ENCODE results near the gene SRXN1.
"Not testable (repeated sequence)": the region's sequence is repeated elsewhere in the genome, so short reads cannot be mapped to it uniquely, and the experiment has no call there.

The SRXN1 gene

DNA sequence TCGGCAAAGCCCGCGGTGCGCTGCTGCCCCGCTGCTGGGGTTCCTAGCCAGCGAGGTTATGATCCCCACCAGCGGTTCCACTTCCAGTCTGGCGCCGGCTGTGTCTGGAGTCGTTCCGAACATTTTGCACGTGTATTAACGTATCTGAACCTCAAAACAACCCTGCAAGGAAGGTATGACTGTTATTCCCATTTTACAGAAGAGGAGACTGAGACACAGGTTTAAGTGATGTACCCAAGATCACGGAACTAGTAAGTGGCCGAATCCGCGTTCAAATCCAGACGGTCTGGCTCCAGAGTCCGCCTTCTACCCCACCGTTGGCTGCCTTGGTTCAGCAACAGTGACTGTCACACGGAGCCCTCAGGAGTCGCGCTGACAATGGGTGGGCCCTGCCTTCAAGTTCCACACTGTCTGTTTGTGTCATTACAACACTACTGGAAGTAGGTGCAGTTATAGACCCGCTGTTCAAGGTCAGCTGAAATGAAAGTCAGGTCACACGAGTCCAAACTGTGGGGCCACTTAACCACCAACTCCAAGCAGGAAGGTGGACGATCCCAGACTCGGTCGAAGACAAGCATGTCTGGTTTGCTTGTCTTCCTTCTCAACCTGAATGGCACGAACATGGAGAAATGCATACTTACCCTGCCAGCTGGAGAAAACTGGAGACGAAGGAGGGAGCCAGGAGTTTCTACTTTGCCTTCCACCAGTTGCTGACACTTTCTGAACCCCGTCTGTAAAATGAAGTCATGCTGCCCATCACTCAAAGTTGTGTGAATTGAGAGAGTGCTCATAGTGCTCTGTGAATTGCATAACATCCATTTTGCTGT is 803 bp upstream of the SRXN1 start:
- DNase-seq: no peak

DNA sequence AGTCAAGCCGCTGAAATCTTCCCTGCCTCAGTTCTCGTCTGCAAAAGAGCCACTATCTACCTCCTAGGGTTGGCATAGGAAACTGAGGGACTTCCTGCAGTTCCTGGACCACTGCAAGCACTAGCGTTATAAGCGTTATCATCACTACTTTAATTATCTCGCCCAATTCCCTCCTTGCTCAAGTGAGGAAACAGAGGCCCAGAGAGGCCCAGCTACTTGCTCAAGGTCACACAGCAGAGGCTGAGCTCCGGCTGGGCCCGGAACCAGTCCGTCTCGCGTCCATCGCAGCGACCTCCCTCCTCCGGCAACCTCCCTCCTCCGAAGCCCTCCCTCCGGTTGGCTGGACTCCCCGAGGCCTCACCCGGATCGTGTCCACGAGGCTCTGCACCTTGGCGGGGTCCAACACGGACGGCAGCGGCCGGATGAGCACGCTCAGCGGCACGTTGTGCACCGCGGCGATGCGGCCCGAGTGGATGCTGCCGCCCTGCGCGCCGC is 338 bp downstream of the SRXN1 start:
- DNase-seq: no peak

DNA sequence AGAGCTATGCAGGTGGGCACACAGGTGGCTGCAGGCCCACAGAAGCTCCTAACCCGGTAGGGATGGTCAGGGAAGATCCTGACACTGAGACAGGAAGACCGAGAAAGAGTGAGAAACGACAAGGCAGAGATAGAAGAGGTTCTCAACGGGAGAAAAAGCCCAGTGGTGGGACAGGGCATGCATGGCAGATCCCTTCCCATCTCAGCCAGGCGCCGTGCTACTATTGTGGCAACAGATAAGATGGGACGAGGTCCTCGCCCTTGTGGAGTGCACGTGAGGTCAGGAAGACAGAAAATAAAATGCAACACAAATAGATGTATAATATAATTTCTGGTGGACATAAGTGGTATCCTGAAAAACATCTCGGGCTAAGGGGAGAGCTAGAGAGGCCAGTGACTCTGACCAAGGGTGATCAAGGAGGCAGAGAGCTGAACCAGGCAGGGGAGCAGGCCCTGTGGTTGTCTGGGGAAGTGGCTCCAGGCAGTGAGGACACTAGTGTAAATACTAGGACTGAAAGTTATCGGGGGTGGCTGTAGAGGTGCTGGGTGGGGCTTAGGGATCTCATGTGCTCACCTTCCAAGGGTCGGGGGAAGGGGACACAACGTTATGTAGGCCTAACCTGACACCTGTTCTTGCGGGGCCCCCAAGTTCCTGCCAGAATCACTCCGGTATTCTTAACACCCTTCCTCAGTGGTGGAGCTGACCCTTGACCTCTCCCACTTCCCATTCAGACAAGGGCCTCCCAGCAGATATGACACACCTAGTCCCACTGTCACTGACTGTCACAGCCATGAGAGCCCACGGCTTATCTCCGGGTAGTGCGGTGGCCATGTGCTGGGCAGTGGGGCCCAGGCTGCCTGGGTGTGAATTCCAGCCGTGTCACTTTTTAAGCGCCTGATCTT is 1.0 kb downstream of the SRXN1 start:
- no peak for DNase-seq

DNA sequence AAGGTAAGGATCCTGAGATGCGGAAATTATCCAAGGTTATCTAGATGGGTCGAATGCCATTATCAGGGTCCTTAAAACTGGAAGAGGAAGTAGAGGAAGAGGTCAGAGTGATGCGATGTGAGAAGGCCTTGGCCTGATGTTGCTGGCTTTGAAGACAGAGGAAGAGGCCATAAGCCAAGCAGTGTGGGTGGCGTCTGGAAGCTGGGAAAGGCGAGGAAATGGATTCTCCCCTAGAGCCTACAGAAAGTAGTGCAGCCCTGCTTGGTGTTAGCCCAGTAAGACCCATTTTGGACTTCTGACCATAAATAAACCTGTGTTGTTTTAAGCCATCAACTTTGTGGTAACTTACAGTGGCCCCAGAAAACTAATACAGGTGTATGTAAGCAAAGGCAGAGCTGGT is 2.0 kb downstream of the SRXN1 start:
- DNase-seq: no peak

DNA sequence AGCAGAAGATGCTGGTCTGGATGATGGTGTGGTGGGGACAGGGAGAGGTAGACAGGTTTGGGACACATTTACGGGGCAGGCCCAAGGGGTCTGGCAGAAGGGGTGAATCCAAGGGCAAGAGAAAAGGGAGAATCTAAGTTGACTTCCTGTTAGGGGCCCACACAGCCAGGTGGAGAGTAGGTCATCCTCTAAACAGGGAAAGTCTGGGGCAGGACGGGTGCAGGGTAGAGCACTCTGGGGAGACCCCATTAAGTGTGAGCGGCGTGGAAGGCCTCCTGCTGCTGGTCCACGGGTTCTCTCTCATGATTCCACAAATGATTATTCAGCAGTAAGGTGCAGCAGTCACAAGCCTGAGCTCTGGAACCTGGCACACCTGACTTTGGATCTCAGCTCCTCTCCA is 2.7 kb downstream of the SRXN1 start:
- DNase-seq: no peak

DNA sequence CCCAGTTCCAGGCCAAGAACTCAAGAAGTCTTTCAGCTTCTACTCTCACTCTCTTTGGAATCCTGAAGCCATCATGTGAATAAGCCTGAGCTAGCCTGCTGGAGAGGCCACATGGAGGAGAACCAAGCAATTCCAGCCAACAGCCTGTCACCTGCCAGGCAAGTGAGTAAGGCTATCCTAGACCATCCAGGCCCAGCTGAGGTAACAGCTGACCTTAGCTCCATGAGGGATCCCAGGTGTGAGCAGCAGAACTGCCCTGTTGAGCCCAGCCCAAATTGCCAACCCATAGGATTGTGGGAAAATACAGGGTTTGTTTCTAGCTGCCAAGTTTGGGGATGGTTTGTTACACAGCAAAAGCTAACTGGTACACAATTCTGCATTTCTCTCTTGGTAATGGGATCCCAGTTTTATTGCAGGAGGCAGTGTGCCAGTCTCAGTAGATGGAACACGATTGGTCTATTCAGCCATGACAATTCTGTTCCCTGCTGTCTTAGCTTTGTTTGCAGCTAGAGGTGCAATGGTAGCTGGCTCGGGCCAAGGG is 5.5 kb downstream of the SRXN1 start:
- DNase-seq: no peak

DNA sequence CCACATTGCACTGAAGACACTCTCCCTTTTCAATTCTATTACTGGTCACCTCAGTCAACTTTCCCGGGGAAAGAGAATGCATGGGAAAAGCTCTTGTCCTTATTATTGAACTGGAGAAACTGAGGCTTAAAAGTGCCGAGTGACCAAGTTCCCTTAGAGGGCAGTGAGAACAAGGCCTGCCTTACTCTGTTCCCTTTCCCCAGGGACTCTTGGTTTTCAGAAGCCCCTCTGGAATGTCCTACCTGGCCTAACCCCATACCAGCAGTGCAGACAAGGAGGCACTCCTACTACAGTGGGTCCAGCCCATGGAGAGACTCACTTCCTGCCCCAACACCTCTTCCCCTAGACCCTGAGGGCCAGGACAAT is 6.1 kb downstream of the SRXN1 start:
- DNase-seq: no peak

DNA sequence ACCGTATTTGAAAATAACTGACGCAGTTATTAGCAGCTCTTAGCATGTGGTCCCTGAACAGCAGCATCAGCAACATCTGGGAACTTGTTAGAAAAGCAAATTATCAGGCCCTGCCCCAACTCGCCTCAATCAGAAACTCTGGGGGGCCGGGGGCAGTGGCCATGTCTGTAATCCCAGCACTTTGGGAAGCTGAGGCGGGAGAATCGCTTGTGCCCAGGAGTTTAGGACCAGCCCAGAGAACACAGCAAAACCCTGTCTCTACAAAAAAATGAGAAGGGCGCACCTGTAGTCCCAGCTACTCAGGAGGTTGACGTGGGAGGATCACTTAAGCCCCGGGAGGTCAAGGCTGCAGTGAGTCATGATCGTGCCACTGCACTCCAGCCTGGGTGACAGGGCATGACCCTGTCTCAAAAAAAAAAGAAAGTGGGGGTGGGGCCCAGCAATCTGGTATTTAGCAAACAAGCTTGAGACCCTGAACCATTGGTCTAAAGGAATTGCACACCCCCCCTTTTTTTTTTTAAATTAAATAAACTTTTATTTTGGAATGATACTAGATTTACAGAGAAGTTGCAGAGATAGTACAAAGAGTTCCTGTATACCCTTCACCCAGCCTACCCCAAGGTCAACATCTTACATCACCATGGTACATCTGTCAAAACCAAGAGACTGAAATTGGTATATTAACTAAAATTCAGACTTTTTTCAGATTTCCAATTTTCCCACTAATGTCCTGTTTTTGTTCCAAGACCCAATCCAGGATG is 6.7 kb downstream of the SRXN1 start:
- no peak for DNase-seq

DNA sequence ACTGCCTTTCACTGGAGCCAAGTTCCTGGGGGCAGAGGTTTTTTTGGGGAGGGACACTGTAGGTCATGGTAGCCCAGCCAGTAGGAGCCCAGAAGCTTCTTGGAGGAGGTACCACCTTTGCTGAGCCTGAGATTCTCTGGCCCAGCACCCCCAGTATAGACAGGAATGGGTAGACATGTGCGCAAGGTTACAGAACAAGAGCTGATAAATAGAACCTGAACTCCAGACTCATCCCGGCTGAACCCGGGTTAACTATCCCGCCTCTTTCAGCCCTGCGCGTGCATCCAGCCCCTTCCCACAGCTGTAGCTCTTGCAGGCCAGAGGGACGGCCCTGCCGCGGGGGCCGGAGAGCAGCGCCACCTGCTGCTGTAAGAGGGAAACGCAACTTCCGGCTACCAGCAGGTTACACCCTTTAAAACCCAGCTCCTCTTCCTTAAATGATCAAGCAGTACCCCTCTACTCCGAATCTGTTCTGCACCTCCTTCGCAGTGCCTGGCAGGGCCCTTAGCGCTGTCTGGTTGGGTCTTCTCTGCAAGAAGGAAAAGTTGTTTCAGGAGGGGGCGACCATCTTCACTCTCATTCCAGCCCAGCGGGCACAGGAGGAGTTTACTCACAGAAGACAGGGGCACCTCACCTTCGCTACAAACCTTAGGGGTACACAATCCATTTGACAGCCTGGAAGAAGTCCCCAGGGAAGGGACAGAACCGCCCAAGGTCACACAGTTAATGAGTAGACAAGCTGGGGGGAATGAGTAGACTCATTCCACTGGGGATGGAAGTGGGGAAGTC is 7.5 kb downstream of the SRXN1 start:
- peak; percentile 72 for DNase-seq

DNA sequence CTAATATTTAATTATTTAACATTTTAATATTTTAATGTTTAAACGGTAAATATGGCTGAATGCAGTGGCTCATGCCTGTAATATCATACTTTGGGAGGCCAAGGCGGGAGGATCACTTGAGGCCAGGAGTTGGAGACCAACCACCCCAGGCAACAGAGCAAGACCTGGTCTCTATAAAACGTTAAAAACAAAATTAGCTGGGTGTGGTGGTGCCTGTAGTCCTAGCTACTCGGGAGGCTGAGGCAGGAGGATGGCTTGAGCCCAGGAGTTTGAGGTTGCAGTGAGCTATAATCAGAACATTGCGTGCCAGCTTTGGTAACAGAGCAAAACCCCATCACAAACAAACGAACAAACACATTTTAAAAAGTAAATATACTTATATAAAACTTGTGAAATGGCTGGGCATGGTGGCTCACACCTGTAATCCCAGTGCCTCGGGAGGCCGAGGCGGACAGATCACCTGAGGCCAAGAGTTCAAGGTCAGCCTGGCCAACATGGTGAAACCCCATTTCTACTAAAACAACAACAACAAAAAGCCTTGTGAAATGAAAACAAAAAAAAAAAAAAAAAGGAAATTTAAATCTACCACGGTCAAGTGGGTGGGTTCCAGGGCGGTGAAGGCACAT is 8.2 kb downstream of the SRXN1 start:
- DNase-seq: no peak

DNA sequence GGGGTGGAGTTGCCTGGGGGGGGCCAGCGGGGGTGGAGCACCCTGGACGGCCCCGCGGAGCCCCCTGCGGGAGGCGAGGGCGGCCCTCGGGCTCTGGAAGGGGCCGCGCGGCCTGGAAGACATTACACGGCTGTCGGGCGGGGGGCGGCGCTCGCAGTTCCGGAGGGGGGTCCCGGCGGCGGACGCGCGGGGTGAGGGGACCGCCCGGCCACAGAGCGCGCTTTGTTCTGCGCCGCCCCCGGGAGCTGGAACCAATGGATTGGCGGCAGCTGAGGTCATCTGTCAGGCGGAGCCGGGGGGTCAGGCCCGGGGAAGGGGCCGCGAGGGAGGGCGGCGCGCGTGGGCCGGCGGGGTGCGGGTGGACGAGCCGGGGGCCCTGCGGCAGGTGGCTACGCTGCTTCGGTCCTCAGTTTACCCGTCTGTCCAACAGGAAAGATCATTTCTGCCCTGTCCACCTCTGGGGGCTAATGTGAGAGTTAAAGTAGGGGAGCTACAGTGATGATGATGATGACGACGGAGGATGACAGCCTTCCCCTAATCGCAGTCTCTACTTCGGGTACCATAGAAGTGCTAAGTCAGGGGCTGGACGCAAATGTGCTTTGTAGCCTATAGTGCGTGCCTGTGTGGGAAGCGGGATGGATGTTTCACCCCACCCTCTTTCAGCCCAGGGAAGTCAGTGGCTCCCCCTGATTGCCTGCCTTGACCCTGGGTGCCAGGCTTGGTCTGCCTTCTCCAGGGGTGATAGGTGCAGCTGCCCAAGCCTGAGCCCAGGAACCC is 10.4 kb downstream of the SRXN1 start:
- peak; percentile 27 for DNase-seq

DNA sequence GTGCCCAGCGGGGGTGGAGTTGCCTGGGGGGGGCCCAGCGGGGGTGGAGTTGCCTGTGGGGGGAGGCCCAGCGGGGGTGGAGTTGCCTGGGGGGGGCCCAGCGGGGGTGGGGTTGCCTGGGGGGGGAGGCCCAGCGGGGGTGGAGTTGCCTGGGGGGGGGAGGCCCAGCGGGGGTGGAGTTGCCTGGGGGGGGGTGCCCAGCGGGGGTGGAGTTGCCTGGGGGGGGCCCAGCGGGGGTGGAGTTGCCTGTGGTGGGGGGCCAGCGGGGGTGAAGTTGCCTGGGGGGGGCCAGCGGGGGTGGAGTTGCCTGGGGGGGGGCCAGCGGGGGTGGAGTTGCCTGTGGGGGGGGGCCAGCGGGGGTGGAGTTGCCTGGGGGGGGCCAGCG is 11.0 kb downstream of the SRXN1 start:
- not testable (repeated sequence) for DNase-seq

DNA sequence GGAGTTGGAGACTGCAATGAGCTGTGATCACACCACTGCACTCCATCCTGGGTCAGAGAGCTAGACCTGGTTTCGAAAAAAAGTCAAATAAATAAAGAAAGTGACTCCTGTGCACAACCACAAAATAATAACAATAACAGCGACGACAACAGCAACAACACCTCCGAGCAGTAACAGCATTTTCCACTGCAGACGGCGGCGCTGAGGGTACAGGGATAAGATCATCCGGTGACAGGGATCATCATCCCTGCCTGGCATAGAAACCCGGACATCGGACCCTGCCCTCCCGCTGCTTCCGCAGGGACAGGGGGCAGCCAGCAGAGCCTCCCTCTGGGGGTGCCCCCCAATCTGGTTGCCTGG is 11.5 kb downstream of the SRXN1 start:
- peak; percentile 23 for DNase-seq

DNA sequence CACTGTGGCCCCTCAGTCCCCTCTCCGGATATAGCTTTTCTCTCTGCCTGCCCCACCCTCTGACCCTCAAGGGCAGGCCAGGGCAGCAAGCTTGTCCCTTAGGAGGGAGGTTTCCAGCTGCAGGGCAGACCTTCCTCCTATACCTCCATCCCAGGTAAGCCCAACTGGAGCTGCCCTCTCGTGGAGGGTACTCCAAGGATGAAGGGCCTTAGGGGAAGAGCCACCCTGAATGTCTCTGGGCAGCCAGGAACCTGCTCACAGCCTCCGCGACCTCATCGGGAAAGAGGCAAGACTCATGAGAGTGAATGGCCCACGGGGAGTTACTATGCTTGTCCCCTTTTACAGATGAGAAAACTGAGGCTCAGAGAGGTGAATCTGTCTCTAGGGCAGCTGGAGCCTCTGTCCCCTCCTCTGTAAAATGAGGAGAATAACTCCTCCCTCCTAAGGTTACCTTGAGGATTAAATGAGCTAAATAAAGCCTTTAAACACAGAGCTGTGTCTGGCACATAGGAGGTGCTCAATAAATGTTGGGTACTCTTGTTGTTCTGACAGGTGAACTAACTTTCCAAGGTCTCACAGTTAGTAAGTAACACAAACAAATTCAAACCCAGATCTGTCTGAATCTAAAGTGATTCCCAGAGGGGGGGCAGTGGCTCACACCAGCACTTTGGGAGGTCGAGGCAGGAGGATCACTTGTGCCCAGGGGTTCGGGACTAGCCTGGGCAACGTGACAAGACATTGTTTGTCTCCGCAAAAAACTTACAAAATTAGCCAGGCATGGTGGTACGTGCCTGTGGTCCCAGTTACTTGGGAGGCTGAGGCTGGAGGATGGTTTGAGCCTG is 12.1 kb downstream of the SRXN1 start:
- DNase-seq: no peak

DNA sequence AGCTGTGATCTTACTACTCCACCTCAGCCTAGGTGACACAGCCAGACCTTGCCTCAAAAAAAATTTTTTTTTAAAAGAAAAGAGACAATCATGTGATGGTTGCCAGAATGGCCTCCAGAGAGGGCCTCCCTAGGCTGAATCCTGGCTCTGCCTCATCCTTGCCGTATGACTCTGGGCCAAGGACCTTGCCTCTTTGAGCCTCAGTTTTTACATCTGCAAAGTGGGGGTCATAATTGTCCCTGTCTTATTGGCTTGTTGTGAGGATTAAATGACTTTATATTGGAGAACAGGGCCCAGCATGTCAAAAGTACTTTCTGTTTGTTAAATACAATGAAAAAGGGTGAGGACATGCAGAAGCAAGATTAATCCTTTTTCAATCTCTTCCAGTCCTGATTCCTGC is 14.4 kb downstream of the SRXN1 start:
- DNase-seq: no peak

DNA sequence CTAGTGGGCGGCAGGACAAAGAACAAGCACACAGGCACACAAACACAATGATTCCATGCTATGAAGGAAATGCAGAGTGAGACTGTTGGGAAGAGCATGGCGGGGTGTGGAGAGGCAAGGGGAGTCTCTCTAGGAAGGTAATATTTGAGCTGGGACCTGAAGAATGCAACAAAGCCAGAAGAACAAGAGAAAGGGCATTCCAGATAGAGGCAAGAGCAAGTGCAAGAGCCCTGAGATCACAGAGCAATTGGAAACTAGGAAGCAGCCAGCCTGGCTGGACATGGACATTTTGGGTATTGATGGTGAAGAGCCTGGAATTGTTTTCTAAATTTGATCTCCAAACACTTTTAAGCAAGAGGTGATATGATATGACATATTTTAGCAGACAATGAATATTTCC is 15.4 kb downstream of the SRXN1 start:
- DNase-seq: no peak

DNA sequence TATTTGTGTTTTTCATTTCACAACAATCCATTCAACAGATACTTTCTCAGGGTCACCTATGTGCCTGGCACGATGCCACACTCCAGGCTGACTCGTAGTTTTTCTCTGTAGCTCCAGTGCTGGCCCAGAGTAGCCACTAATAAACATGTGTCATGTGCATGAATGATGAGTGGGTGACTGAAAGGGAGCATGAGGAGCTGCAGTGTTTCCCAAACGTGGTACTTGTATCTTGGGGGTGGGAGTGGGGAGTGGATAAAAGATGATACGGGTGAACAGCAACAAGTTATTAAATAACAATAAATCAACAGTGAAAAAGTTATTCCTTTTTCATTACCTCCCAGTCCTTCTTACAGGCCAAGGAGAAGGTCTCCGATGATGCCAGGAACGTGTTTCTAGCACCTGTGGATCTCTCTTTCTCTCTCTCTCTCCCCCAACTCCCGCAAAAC is 17.1 kb downstream of the SRXN1 start:
- no peak for DNase-seq

DNA sequence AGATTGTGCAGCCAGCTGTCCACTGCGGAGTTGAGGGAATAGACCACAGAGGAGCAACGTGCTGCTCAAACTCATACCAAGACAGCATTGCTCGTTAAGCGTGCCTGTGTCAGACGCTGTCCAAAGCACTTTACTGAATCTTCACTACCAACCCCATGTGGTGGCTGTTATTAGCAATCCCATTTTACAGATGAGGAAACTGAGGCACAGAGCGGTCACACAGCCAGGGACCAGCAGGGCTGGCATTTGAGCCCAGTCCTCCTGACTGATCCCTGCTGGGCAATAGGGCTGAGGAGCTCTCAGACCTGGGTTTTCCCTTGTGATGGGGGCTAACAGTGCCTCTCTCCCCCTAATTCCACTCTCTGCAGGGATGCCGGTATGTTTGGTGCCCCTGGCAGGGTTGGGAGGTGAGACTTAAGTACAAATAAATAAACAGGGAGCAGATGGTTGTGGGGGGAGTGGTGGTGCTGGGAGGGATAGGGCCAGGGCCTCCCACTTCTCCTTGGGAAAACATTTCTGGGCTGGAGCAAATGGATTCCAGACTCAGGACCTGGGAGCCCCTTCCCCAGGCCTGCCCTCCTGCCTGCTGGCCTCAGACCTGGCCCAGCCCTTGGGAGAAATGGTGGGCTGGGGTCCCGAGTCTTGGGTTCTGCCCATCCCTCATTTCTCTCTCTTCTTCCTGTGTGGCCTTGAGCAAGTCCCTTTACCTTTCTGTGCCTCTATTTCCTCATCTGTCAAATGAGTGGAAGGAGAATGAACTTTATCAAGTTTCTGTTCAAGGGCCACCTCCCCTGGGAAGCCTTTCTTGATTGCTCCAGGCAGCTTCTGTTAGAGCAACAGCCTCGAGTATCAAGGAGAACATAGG is 17.7 kb downstream of the SRXN1 start:
- peak; percentile 20 for DNase-seq
